Left renal cortex interstitium (tissue), 4 donors: ENCODE measurements around the gene IDE. TPM values are rescaled to one million over a fixed set of nuclear protein-coding genes. Genes with fewer than 3 reads are reported as not detected.
"Not testable (repeated sequence)": the region's sequence is repeated elsewhere in the genome, so short reads cannot be mapped to it uniquely, and the experiment has no call there.

Source experiments
- DNase-seq, 4 donors: peaks; one replicate each; pipeline ENCODE4 v3.0.0-alpha.2; 2013; ENCODE audit warnings: low read depth in 4 of 4, low spot score in 2 of 4, missing footprints in 1 of 4
- polyA plus RNA-seq, 4 donors: library from polyadenylated mRNA; unstranded; fragments of 120-200 nt; gene quantifications; one replicate each; pipeline ENCODE4 v1.2.1, GENCODE V29; 2013; ENCODE audit not compliant: insufficient read length in 4 of 4

Gene IDE
- polyA plus RNA-seq, 4 donors = 19.7 to 30.2 (median 24.0) TPM

GRCh38 chr10:92502296-92502808, 71.5 kb downstream of the IDE start:
- no peak for DNase-seq

GRCh38 chr10:92493362-92493761, 80.5 kb downstream of the IDE start:
- DNase-seq = no peak

- DNase-seq = no peak
These were observed 81.1 kb downstream of the IDE start for GRCh38 chr10:92492748-92493240.

- DNase-seq = no peak
These were observed 83.5 kb downstream of the IDE start for GRCh38 chr10:92490387-92490786.

GRCh38 chr10:92486637-92487036, 87.3 kb downstream of the IDE start:
- DNase-seq = no peak

- DNase-seq = no peak
These were observed 90.4 kb downstream of the IDE start for GRCh38 chr10:92483539-92483938.

GRCh38 chr10:92480413-92480812, 93.5 kb downstream of the IDE start:
- no peak for DNase-seq

GRCh38 chr10:92479547-92479946, 94.3 kb downstream of the IDE start:
- no peak for DNase-seq

GRCh38 chr10:92478536-92478935, 95.4 kb downstream of the IDE start:
- no peak for DNase-seq

GRCh38 chr10:92475357-92475868, 98.5 kb downstream of the IDE start:
- no peak for DNase-seq

- DNase-seq = no peak
These were observed 103.9 kb downstream of the IDE start for GRCh38 chr10:92470026-92470425.

GRCh38 chr10:92464364-92464763, 109.5 kb downstream of the IDE start:
- no peak for DNase-seq

- no peak for DNase-seq
These were observed 110.3 kb downstream of the IDE start for GRCh38 chr10:92463582-92463981.

- DNase-seq = not testable (repeated sequence)
These were observed 118.9 kb downstream of the IDE start for GRCh38 chr10:92454955-92455354.

GRCh38 chr10:92452313-92452712, 121.6 kb downstream of the IDE start:
- no peak for DNase-seq

- DNase-seq = no peak
These were observed 122.5 kb downstream of the IDE start for GRCh38 chr10:92451431-92451830.

- DNase-seq = no peak
These were observed 123.0 kb downstream of the IDE start for GRCh38 chr10:92450896-92451295.

- no peak for DNase-seq
These were observed 133.3 kb downstream of the IDE start for GRCh38 chr10:92440578-92440977.

- no peak for DNase-seq
These were observed 135.7 kb downstream of the IDE start for GRCh38 chr10:92438220-92438619.

GRCh38 chr10:92436611-92437010, 137.3 kb downstream of the IDE start:
- DNase-seq = no peak

GRCh38 chr10:92436065-92436464, 137.8 kb downstream of the IDE start:
- DNase-seq = not testable (repeated sequence)

- DNase-seq = no peak
These were observed 139.5 kb downstream of the IDE start for GRCh38 chr10:92434385-92434784.

GRCh38 chr10:92432596-92432995, 141.3 kb downstream of the IDE start:
- no peak for DNase-seq
